HepG2 (cell line): ENCODE data around the gene TIA1. TPM values are rescaled to one million over a fixed set of nuclear protein-coding genes. Genes with fewer than 3 reads are reported as not detected.

ENCODE experiments used
- CCDC6 ChIP-seq: sonication (generic); formaldehyde crosslinking; IDR thresholded peaks from 2 replicates; pipeline ENCODE4 v1.8.1; 2022; ENCODE audit warnings: mild to moderate bottlenecking, missing genetic modification reagents, moderate library complexity
- KDM4B ChIP-seq: sonication (generic); formaldehyde crosslinking; IDR thresholded peaks from 2 replicates; pipeline ENCODE4 v1.4.0; 2020; ENCODE audit warnings: missing genetic modification reagents
- KDM5B ChIP-seq: sonication (generic); formaldehyde crosslinking; IDR thresholded peaks from 2 replicates; pipeline ENCODE4 v1.4.0; 2020; ENCODE audit warnings: missing genetic modification reagents, mild to moderate bottlenecking, borderline replicate concordance
- NFATC3 ChIP-seq: sonication (generic); formaldehyde crosslinking; IDR thresholded peaks from 2 replicates; pipeline ENCODE4 v1.5.1; 2020; ENCODE audit warnings: mild to moderate bottlenecking, missing genetic modification reagents
- PAWR ChIP-seq: sonication (generic); formaldehyde crosslinking; IDR thresholded peaks from 2 replicates; pipeline ENCODE4 v1.4.0; 2020; ENCODE audit warnings: missing genetic modification reagents, mild to moderate bottlenecking, borderline replicate concordance
- SMAD9 ChIP-seq: sonication (generic); formaldehyde crosslinking; IDR thresholded peaks from 2 replicates; pipeline ENCODE4 v1.5.1; 2020; ENCODE audit warnings: mild to moderate bottlenecking, missing genetic modification reagents
- SOX6 ChIP-seq, 2 experiments: fragments of 450-650 bp in 1 of 2; sonication (generic) in 1 of 2; formaldehyde crosslinking in 1 of 2; IDR thresholded peaks; 2 replicates each; pipeline versions ENCODE4 v1.4.0 to v1.6.1; 2017 to 2020; ENCODE audit warnings: antibody characterized with exemption in 1 of 2, mild to moderate bottlenecking in 1 of 2, missing genetic modification reagents in 1 of 2
- SP1 ChIP-seq, 2 experiments: fragments of 450-650 bp in 1 of 2; sonication (generic) in 1 of 2; formaldehyde crosslinking in 1 of 2; IDR thresholded peaks; 2 replicates each; pipeline versions ENCODE4 v1.4.0 to v1.6.1; 2016 to 2020; ENCODE audit warnings: missing genetic modification reagents in 1 of 2
- XBP1 ChIP-seq: sonication (generic); formaldehyde crosslinking; IDR thresholded peaks from 2 replicates; pipeline ENCODE4 v1.5.0; 2020; ENCODE audit warnings: missing genetic modification reagents
- ZBTB7B ChIP-seq: sonication (generic); formaldehyde crosslinking; IDR thresholded peaks from 2 replicates; pipeline ENCODE4 v1.4.0; 2020; ENCODE audit warnings: missing genetic modification reagents
- ZFY ChIP-seq: sonication (generic); formaldehyde crosslinking; IDR thresholded peaks from 2 replicates; pipeline ENCODE4 v1.4.0; 2020; ENCODE audit warnings: missing genetic modification reagents
- ZNF382 ChIP-seq: sonication (generic); formaldehyde crosslinking; IDR thresholded peaks from 2 replicates; pipeline ENCODE4 v1.5.0; 2020; ENCODE audit warnings: missing genetic modification reagents, mild to moderate bottlenecking, borderline replicate concordance
- ZNF510 ChIP-seq: sonication (generic); formaldehyde crosslinking; IDR thresholded peaks from 2 replicates; pipeline ENCODE4 v1.4.0; 2020; ENCODE audit warnings: low read depth, mild to moderate bottlenecking, missing genetic modification reagents
- ZNF605 ChIP-seq: sonication (generic); formaldehyde crosslinking; IDR thresholded peaks from 2 replicates; pipeline ENCODE4 v1.8.0; 2022; ENCODE audit warnings: mild to moderate bottlenecking, missing genetic modification reagents
- ZNF790 ChIP-seq: sonication (generic); formaldehyde crosslinking; IDR thresholded peaks from 2 replicates; pipeline ENCODE4 v1.8.0; 2022; ENCODE audit warnings: missing genetic modification reagents, mild to moderate bottlenecking, borderline replicate concordance
- ZNF878 ChIP-seq: sonication (generic); formaldehyde crosslinking; IDR thresholded peaks from 2 replicates; pipeline ENCODE4 v1.8.1; 2023; ENCODE audit warnings: mild to moderate bottlenecking, missing genetic modification reagents, moderate library complexity
- polyA plus RNA-seq, 8 experiments: library from polyadenylated mRNA; depleted of rRNA in 3 of 8; stranded (reverse) in 7 of 8; unstranded in 1 of 8; fragments of >200 nt; fragmentation: Illumina TruSeq in 4 of 8; extraction: Trizol in 4 of 8; gene quantifications; 2 replicates each; pipeline versions ENCODE4 v1.2.1 to v1.2.3, GENCODE V29; 2011 to 2016; ENCODE audit warnings: low read depth in 4 of 8, missing spikeins in 1 of 8, mixed read lengths in 1 of 8; ENCODE audit not compliant: insufficient read depth in 1 of 8
- total RNA-seq, 5 experiments: library from RNA; depleted of rRNA; stranded (reverse); fragments of >200 nt; fragmentation: Illumina TruSeq; extraction: Trizol; gene quantifications; 2 replicates each; pipeline ENCODE4 v1.2.3, GENCODE V29; 2016; ENCODE audit warnings: low read depth in 1 of 5
- TF ChIP-seq, protein P1 (sequence below): sonication (generic); formaldehyde crosslinking; IDR thresholded peaks from 2 replicates; pipeline ENCODE4 v1.5.0; 2020; ENCODE audit warnings: mild to moderate bottlenecking, low read depth, missing genetic modification reagents, borderline replicate concordance
- TF ChIP-seq, protein P2 (sequence below): sonication (generic); formaldehyde crosslinking; IDR thresholded peaks from 2 replicates; pipeline ENCODE4 v1.5.1; 2020; ENCODE audit warnings: mild to moderate bottlenecking, moderate library complexity, missing genetic modification reagents
- TF ChIP-seq, protein P3 (sequence below): IDR thresholded peaks from 2 replicates; pipeline ENCODE4 v1.6.1; 2016; ENCODE audit warnings: low read depth
- TF ChIP-seq, protein P4 (sequence below): sonication (generic); formaldehyde crosslinking; IDR thresholded peaks from 2 replicates; pipeline ENCODE4 v1.4.0; 2020; ENCODE audit warnings: low read depth, mild to moderate bottlenecking, missing genetic modification reagents
- TF ChIP-seq, protein P5 (sequence below): sonication (generic); formaldehyde crosslinking; IDR thresholded peaks from 2 replicates; pipeline ENCODE4 v1.4.0; 2020; ENCODE audit warnings: low read depth, missing genetic modification reagents

The TIA1 gene
- total and polyA plus RNA-seq, 2 of the 13 experiments (the other 11 are each of a cell fraction or from before 2014, with no cell fraction given), result 209 to 319 TPM

DNA sequence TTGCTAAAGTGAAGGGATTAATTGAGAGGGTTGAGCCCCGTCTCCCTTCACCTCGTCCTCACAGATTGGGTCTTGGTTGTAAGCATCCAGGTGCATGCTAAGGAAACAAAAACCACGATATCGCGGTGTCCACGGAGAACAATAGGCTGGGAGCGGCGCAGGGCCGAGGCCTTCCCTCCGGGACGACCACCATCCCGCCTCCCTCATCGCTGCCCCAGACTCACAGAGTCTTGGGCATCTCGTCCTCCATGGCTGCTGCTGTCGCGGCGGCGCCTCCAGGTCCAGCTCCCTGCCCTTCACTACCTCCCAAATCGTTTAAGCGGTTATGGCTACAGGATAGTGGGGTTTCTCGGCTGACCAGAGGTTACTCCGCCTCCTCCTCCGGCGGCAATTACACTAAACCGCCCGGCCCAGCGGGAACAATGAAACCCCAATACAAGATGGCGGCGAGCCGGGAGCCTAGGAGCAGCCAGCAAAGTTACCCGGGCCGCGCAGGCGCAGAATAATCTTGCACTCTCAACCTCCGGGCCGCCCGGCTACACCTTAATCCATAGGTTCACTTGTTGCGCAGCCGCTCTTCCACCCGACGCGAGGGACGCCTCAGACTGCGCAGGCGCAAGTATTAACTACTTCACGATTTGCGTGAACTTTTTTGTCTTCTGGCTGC lies at the start of gene TIA1 (continued):
- TF ChIP-seq, protein P1, sequence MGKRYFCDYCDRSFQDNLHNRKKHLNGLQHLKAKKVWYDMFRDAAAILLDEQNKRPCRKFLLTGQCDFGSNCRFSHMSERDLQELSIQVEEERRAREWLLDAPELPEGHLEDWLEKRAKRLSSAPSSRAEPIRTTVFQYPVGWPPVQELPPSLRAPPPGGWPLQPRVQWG (CRISPR knock-in tag), result no peak
- TF ChIP-seq, protein P2, sequence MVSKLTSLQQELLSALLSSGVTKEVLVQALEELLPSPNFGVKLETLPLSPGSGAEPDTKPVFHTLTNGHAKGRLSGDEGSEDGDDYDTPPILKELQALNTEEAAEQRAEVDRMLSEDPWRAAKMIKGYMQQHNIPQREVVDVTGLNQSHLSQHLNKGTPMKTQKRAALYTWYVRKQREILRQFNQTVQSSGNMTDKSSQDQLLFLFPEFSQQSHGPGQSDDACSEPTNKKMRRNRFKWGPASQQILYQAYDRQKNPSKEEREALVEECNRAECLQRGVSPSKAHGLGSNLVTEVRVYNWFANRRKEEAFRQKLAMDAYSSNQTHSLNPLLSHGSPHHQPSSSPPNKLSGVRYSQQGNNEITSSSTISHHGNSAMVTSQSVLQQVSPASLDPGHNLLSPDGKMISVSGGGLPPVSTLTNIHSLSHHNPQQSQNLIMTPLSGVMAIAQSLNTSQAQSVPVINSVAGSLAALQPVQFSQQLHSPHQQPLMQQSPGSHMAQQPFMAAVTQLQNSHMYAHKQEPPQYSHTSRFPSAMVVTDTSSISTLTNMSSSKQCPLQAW (CRISPR knock-in tag), result peak; percentile 48; the same call in 1 of the 2 replicates
- TF ChIP-seq PAWR (CRISPR knock-in tag) (no peak; the same call in 1 of the 2 replicates), NFATC3 (CRISPR knock-in tag) (0 out of 2 replicates have a peak, but pooled peaks have one; percentile 62), SOX6 (IDR thresholded peaks at IDR 0.05) (no peak), SOX6 (CRISPR knock-in tag; IDR thresholded peaks at IDR 0.05) (peak; percentile 86), ZNF878 (CRISPR knock-in tag) (no peak), ZNF510 (CRISPR knock-in tag) (peak; percentile 59; the same call in 1 of the 2 replicates), KDM4B (CRISPR knock-in tag) (0 out of 2 replicates have a peak, but pooled peaks have one; percentile 51), CCDC6 (peak; percentile 72; the same call in 1 of the 2 replicates), SMAD9 (CRISPR knock-in tag) (0 out of 2 replicates have a peak, but pooled peaks have one; percentile 67), KDM5B (CRISPR knock-in tag) (peak; percentile 94), ZBTB7B (peak; percentile 58; the same call in 1 of the 2 replicates), ZNF382 (no peak), ZNF790 (CRISPR knock-in tag) (no peak; the same call in 1 of the 2 replicates), SP1 (IDR thresholded peaks at IDR 0.05) (no peak), SP1 (CRISPR knock-in tag; IDR thresholded peaks at IDR 0.05) (peak; percentile 38; the same call in 1 of the 2 replicates), ZNF605 (CRISPR knock-in tag) (peak; percentile 55), XBP1 (CRISPR knock-in tag) (no peak), ZFY (CRISPR knock-in tag) (peak; percentile 96)
- TF ChIP-seq, protein P3, sequence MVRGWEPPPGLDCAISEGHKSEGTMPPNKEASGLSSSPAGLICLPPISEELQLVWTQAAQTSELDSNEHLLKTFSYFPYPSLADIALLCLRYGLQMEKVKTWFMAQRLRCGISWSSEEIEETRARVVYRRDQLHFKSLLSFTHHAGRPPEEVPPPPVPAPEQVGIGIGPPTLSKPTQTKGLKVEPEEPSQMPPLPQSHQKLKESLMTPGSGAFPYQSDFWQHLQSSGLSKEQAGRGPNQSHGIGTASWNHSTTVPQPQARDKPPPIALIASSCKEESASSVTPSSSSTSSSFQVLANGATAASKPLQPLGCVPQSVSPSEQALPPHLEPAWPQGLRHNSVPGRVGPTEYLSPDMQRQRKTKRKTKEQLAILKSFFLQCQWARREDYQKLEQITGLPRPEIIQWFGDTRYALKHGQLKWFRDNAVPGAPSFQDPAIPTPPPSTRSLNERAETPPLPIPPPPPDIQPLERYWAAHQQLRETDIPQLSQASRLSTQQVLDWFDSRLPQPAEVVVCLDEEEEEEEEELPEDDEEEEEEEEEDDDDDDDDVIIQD (CRISPR knock-in tag), result no peak
- TF ChIP-seq, protein P4, sequence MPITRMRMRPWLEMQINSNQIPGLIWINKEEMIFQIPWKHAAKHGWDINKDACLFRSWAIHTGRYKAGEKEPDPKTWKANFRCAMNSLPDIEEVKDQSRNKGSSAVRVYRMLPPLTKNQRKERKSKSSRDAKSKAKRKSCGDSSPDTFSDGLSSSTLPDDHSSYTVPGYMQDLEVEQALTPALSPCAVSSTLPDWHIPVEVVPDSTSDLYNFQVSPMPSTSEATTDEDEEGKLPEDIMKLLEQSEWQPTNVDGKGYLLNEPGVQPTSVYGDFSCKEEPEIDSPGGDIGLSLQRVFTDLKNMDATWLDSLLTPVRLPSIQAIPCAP, result peak; percentile 39; the same call in 1 of the 2 replicates
- TF ChIP-seq, protein P5, sequence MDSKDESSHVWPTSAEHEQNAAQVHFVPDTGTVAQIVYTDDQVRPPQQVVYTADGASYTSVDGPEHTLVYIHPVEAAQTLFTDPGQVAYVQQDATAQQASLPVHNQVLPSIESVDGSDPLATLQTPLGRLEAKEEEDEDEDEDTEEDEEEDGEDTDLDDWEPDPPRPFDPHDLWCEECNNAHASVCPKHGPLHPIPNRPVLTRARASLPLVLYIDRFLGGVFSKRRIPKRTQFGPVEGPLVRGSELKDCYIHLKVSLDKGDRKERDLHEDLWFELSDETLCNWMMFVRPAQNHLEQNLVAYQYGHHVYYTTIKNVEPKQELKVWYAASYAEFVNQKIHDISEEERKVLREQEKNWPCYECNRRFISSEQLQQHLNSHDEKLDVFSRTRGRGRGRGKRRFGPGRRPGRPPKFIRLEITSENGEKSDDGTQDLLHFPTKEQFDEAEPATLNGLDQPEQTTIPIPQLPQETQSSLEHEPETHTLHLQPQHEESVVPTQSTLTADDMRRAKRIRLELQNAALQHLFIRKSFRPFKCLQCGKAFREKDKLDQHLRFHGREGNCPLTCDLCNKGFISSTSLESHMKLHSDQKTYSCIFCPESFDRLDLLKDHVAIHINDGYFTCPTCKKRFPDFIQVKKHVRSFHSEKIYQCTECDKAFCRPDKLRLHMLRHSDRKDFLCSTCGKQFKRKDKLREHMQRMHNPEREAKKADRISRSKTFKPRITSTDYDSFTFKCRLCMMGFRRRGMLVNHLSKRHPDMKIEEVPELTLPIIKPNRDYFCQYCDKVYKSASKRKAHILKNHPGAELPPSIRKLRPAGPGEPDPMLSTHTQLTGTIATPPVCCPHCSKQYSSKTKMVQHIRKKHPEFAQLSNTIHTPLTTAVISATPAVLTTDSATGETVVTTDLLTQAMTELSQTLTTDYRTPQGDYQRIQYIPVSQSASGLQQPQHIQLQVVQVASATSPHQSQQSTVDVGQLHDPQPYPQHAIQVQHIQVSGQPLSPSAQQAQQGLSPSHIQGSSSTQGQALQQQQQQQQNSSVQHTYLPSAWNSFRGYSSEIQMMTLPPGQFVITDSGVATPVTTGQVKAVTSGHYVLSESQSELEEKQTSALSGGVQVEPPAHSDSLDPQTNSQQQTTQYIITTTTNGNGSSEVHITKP (CRISPR knock-in tag), result no peak
